ENCODE data around the gene PDZD4.

The PDZD4 gene

GRCh38 chrX:153800746-153801145 is 29.6 kb downstream of the PDZD4 start:
- Histone ChIP-seq H3K9me3 (replicated peaks; ENCODE audit: insufficient read depth, low read length) (no peaks in the 10 kb centered on the region), H3K79me2 (ENCODE audit: low read length) (peaks cover 7% of the 10 kb centered on the region), H3K4me2 (ENCODE audit: low read depth, low read length) (no peak overlapping the region), H3K9ac (ENCODE audit: low read length) (no peak overlapping the region), H3K9me2 (replicated peaks; ENCODE audit: insufficient read depth, low read length) (no peaks in the 10 kb centered on the region), H3K4me1 (ENCODE audit: low read length) (no peaks in the 10 kb centered on the region), H4K20me1 (ENCODE audit: insufficient read depth, low read length) (no peaks in the 10 kb centered on the region), H3K4me3 (ENCODE audit: low read length) (no peak overlapping the region), H2AFZ (ENCODE audit: low read length) (no peak overlapping the region), H3K36me3 (replicated peaks; ENCODE audit: insufficient read depth, low read length) (no peaks in the 10 kb centered on the region), H3K27ac (ENCODE audit: low read length) (no peak overlapping the region), H3F3A (ENCODE audit: insufficient read depth, low read length) (no peaks in the 10 kb centered on the region), H3K27me3 (replicated peaks; ENCODE audit: insufficient read depth, low read length) (no peaks in the 10 kb centered on the region)
- DNase-seq, result no peak
- TF ChIP-seq EZH2phosphoT487 (IDR thresholded peaks at IDR 0.05; ENCODE audit: low read length) (no peak), EZH2 (optimal IDR thresholded peaks at IDR 0.05; ENCODE audit: low read depth, low read length) (no peak)
- TF ChIP-seq, protein P1, sequence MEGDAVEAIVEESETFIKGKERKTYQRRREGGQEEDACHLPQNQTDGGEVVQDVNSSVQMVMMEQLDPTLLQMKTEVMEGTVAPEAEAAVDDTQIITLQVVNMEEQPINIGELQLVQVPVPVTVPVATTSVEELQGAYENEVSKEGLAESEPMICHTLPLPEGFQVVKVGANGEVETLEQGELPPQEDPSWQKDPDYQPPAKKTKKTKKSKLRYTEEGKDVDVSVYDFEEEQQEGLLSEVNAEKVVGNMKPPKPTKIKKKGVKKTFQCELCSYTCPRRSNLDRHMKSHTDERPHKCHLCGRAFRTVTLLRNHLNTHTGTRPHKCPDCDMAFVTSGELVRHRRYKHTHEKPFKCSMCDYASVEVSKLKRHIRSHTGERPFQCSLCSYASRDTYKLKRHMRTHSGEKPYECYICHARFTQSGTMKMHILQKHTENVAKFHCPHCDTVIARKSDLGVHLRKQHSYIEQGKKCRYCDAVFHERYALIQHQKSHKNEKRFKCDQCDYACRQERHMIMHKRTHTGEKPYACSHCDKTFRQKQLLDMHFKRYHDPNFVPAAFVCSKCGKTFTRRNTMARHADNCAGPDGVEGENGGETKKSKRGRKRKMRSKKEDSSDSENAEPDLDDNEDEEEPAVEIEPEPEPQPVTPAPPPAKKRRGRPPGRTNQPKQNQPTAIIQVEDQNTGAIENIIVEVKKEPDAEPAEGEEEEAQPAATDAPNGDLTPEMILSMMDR (IDR thresholded peaks at IDR 0.05; ENCODE audit: low read length), result no peak

DNA sequence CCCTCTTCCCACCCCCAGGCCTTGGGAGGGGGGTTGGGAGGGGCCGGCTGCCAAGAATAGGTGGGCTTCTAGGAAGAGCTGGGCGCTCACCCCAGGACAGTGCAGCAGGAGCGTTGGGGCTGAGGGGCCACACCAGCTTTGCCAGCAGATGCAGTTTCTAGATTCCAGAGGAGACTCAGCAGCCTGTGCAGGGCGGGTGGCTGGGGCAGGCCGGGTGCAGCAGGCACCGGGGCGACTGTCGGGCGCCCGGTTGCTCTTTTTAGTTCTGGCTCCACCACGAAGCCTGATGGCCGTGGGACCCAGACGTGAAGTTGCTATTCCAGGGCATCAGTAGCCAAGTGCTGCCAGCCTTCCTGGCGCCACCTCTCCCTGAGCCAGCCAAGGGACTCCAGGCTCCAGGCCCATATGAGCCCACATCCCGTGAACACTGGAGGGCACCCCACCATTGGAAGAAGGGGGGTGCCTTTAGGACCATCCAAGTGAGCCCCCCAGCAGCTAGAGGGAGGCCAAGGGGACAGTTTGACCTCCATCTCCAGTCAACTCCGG is 30.1 kb downstream of the PDZD4 start:
- DNase-seq, result no peak
- Histone ChIP-seq H3K9me2 (replicated peaks; ENCODE audit: insufficient read depth, low read length) (no peaks in the 10 kb centered on the region), H4K20me1 (ENCODE audit: insufficient read depth, low read length) (no peaks in the 10 kb centered on the region), H3F3A (ENCODE audit: insufficient read depth, low read length) (no peaks in the 10 kb centered on the region), H2AFZ (ENCODE audit: low read length) (no peak overlapping the region), H3K4me3 (ENCODE audit: low read length) (no peak overlapping the region), H3K36me3 (replicated peaks; ENCODE audit: insufficient read depth, low read length) (no peaks in the 10 kb centered on the region), H3K27ac (ENCODE audit: low read length) (no peak overlapping the region), H3K9ac (ENCODE audit: low read length) (no peak overlapping the region), H3K9me3 (replicated peaks; ENCODE audit: insufficient read depth, low read length) (no peaks in the 10 kb centered on the region), H3K79me2 (ENCODE audit: low read length) (peaks cover 12% of the 10 kb centered on the region), H3K4me1 (ENCODE audit: low read length) (no peaks in the 10 kb centered on the region), H3K4me2 (ENCODE audit: low read depth, low read length) (no peak overlapping the region), H3K27me3 (replicated peaks; ENCODE audit: insufficient read depth, low read length) (no peaks in the 10 kb centered on the region)
- TF ChIP-seq, protein P1 (IDR thresholded peaks at IDR 0.05; ENCODE audit: low read length), result no peak
- no peak for TF ChIP-seq EZH2phosphoT487 (IDR thresholded peaks at IDR 0.05; ENCODE audit: low read length)
- TF ChIP-seq EZH2 (optimal IDR thresholded peaks at IDR 0.05; ENCODE audit: low read depth, low read length), result no peak

DNA sequence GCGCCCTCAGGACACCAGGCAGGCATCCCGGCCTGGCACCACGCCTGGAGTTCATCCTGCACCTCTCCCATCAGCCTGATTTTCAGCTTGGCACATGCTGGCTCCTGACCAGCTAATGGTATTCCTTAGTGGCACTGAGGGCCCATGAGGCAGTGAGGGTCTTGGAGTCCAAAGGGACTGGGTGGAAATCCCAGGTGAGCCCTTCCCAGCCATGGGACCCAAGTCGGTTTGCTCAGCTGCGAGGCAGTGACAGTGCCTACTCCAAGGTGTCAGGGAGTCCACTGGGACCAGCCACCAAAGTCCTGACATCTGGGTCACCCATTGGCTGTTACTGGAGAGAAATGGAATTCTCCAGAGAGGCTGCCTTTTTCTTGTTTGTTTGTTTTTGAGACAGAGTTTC is 31.0 kb downstream of the PDZD4 start:
- DNase-seq, result no peak
- H3K9ac ChIP-seq (ENCODE audit: low read length), result no peak overlapping the region
- H3K4me1 ChIP-seq (ENCODE audit: low read length), result no peaks in the 10 kb centered on the region
- no peak overlapping the region for H3K4me2 ChIP-seq (ENCODE audit: low read depth, low read length)
- H3K9me3 ChIP-seq (replicated peaks; ENCODE audit: insufficient read depth, low read length), result no peaks in the 10 kb centered on the region
- H2AFZ ChIP-seq (ENCODE audit: low read length), result no peak overlapping the region
- TF ChIP-seq EZH2 (optimal IDR thresholded peaks at IDR 0.05; ENCODE audit: low read depth, low read length), result no peak
- TF ChIP-seq, protein P1 (IDR thresholded peaks at IDR 0.05; ENCODE audit: low read length), result no peak
- no peak for TF ChIP-seq EZH2phosphoT487 (IDR thresholded peaks at IDR 0.05; ENCODE audit: low read length)
- H3F3A ChIP-seq (ENCODE audit: insufficient read depth, low read length), result no peaks in the 10 kb centered on the region
- H3K27me3 ChIP-seq (replicated peaks; ENCODE audit: insufficient read depth, low read length), result no peaks in the 10 kb centered on the region
- H4K20me1 ChIP-seq (ENCODE audit: insufficient read depth, low read length), result no peaks in the 10 kb centered on the region
- H3K4me3 ChIP-seq (ENCODE audit: low read length), result no peak overlapping the region
- peaks cover 20% of the 10 kb centered on the region for H3K79me2 ChIP-seq (ENCODE audit: low read length)
- H3K9me2 ChIP-seq (replicated peaks; ENCODE audit: insufficient read depth, low read length), result no peaks in the 10 kb centered on the region
- H3K36me3 ChIP-seq (replicated peaks; ENCODE audit: insufficient read depth, low read length), result no peaks in the 10 kb centered on the region
- no peak overlapping the region for H3K27ac ChIP-seq (ENCODE audit: low read length)
